GM10266 (cell line): ENCODE results near the gene ATG7.
"Not testable (repeated sequence)": the region's sequence is repeated elsewhere in the genome, so short reads cannot be mapped to it uniquely, and the experiment has no call there.

ENCODE experiments used
- DNase-seq: peaks from one replicate; pipeline ENCODE4 v3.0.0; 2012; ENCODE audit errors: extremely low spot score
- TF ChIP-seq, protein P1 (sequence below): IDR thresholded peaks from 2 replicates; pipeline ENCODE4 v1.5.1; 2012; ENCODE audit warnings: mild to moderate bottlenecking, low read depth; ENCODE audit not compliant: control insufficient read depth, insufficient read depth; ENCODE audit errors: missing control alignments

ATG7 gene

DNA sequence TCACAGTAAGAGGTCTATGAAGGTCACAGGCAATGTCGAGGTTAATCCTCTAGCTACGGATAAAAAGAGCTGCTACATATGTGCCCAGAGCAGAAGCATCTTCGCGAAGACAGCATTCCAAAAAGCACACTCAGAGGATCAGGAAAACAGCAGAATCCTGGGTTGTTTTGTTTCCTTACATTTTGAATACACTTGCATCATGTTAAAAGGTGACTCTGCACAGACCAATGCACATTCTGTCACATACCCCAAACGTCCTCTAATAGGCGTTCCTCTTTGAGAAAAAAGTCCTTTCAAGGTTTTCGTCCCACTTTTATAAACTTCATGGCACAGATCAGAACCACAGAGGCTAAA is 318.8 kb downstream of the ATG7 start:
- TF ChIP-seq, protein P1, sequence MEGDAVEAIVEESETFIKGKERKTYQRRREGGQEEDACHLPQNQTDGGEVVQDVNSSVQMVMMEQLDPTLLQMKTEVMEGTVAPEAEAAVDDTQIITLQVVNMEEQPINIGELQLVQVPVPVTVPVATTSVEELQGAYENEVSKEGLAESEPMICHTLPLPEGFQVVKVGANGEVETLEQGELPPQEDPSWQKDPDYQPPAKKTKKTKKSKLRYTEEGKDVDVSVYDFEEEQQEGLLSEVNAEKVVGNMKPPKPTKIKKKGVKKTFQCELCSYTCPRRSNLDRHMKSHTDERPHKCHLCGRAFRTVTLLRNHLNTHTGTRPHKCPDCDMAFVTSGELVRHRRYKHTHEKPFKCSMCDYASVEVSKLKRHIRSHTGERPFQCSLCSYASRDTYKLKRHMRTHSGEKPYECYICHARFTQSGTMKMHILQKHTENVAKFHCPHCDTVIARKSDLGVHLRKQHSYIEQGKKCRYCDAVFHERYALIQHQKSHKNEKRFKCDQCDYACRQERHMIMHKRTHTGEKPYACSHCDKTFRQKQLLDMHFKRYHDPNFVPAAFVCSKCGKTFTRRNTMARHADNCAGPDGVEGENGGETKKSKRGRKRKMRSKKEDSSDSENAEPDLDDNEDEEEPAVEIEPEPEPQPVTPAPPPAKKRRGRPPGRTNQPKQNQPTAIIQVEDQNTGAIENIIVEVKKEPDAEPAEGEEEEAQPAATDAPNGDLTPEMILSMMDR, result no peak
- no peak for DNase-seq

DNA sequence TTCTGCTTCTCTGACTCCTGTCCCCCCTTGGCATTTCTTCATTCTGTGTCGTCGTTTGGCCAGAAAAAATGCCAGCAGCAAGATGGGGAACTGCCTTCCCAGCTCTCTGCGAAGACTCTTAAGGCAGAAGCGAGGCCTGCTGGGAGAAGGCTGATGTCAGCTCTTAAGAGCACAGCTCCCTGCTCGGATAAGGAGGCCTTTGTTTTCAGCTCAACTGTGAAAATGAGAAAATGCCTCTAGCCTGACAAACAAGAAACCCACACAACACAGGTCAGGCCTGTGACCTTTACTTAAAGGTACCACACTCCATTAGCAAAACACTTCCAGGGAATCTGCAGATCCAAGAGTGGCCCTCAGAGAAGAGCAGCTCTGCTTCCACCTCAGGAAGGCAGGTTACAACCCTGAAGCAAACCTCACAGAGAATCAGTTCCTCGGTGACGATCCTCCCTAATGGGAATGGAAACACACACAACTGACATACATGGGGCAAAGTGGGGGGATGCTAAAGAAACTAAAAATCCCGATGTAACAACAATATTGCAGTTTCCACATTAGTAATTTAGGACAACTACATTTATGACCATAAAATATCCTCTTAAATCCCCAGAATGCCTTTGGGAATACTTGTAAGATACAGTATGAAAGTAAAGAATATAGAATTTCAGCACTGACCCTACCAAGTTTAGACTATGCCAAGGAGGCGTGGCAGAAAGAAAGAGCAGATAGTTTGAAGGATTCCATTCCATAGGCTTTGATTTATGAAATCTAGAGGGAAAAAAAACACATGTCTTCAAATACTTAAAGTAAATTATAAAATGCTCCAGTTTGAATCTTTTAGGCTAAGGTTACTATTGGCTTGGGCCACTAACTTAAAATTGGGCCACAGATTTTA is 319.4 kb downstream of the ATG7 start:
- no peak for DNase-seq
- TF ChIP-seq, protein P1, result no peak

DNA sequence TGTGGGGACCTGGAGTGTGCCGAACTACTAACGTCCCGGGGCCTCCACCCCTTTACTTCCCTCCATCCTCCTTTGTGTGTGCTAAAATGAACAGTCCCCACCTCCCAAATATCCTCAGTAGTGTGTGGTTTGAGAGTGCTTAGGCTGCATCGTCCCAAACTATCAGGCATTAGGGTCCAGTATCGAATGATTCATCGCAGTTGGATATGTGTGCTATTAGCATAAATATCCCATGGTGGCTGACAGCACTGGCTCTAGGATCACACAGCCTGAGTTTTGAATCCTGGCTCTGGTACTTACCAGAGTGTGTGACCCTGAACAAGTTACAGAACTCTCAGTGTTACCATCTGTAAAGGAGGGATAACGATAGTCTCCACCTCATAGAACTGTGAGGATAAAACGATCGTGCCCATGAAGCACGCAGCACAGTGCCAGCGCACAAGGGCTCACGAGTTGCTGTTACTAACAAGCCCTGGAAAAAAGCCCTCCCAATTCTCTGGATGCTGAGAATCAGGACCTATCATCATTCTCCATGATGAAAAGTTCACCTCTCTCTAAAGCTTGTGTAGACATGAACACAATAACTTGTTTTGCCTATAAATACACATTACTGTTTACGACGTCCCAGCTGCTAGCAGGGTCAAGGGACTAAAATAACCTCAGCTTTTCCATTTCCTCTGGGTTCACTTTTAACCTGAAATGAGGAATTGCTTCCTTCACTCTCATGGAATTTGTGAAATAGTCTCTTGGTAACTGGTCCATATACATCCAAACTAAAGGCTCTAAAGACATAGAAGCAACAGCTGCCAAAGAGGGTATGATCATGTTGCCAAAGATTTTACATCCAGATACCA is 320.5 kb downstream of the ATG7 start:
- TF ChIP-seq, protein P1, result no peak
- DNase-seq, result no peak

DNA sequence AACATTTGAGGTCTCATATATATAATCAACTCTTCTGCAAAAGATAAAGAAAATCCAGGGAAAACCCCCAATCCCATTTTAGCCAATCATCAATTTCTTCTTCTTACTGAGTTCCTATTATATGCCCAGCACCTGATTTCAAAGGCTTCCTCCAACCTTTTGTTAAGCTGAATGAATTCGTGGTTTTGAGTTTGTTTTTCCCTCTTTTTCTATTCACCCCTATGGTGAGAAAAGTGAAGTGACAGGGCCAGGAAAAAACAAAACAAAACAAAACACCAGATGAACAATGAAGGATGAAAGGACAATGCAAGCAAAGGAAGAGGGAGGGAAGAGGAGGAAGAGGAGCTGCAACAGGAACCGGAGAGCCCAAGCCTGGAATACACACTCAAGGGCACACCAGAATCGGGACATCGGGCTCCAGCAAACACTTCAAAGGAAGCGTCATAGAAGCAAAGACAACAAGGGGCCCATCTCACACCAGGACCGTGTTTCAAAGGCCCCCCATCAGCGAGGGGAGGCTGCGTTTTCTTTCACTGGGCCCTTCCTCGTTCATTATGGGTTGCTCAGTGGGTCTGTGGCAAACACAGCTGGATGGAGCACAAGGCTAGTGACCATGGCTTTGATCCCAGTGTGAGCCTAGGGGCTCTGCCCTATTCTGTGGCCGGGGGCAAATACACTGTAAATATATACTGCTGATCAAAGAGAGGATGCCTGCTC is 321.3 kb downstream of the ATG7 start:
- DNase-seq, result no peak

DNA sequence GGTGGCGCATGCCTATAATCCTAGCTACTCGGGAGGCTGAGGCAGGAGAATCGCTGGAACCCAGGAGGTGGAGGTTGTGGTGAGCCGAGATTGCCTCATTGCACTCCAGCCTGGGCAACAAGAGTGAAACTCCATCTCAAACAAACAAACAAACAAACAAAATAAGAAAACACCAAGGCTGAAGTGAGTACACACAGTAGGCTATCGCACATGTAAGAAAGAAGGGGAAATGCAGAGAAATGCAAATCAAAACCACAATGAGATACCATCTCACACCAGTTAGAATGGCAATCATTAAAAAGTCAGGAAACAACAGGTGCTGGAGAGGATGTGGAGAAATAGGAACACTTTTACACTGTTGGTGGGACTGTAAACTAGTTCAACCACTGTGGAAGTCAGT is 322.8 kb downstream of the ATG7 start:
- not testable (repeated sequence) for DNase-seq

More for the DNA sequence above, 321.3 kb downstream of the ATG7 start:
- TF ChIP-seq, protein P1, result no peak

DNA sequence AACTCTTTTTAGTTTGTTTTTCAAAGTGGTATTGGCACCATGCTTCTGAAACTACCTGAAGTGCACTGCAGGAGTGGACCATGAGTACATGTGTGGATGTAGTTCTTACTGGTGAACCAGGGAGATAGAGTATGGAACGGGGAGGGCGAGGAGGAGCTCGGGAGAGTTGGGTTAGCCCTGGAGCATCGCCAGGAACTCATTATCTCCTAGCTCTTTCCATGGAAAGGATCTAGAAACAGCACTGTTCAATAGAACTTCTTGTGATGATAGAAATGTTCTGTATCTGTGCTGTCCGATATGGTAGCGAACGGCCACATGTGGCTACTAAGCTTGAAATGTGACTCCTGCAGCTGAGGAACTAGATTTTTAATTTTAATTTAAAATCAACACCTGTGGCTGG is 324.2 kb downstream of the ATG7 start:
- no peak for DNase-seq
- TF ChIP-seq, protein P1, result no peak

DNA sequence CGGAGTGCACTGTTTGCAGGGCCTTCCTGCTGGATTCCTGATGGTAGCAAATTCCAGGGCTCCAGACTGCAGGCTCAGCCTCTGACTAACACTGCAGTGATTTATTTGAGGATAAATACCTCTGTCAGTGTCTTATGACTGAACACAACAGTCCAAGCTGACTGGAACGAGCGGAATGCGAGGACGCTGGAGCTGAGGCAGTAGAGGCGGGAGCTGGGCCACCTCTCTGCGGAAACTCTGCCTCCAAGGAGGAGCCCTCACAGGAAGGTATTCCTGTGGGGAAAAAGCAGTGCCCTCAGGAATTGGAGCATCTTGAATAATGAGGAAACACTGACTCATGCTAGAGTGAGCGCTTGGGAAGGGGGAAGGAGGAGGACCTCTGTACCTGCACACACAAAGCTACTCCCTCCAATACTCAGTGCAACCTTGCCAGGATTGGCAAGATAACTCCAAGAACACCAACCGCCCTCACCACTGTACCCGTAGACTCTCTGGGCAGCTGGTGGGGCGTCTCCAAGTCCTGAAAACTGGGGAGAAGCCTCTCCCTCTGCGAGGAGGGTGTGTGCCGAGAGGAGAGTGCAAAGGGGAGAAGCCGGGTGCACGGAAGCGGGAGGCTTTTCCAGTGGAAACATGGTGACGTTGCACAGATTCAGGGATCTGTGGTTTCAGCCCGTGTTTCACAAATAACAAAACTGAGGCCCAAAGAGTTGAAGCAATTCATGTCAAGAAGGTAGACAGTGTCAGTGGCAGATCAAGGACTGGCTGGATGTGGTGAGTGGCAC is 328.5 kb downstream of the ATG7 start:
- no peak for DNase-seq
- TF ChIP-seq, protein P1, result no peak
